SK-N-SH treated with all-trans-retinoic acid at 6 μM for 48 hours (cell line): Measurements from ENCODE around the gene TRMT11.

Experiments used
- ATAC-seq: fragments of 200-7000 bp; cut with Tn5 transposase; 3 replicates; pipeline ENCODE4 v1.9.1; 2020; ENCODE audit warnings: mild to moderate bottlenecking, moderate library complexity
- ARNTL ChIP-seq: fragments of 450-650 bp; formaldehyde crosslinking; IDR thresholded peaks from 2 replicates; pipeline ENCODE4 v1.5.0; 2020; ENCODE audit warnings: low read depth, mild to moderate bottlenecking, moderate library complexity, borderline replicate concordance
- BACH2 ChIP-seq: fragments of 250-450 bp; sonication (Bioruptor Pico); IDR thresholded peaks from 2 replicates; pipeline ENCODE4 v1.9.0; 2021; ENCODE audit warnings: mild to moderate bottlenecking, borderline replicate concordance
- CREB5 ChIP-seq: fragments of 250-450 bp; sonication (Bioruptor Pico); IDR thresholded peaks from 2 replicates; pipeline ENCODE4 v1.5.1; 2020; ENCODE audit warnings: low read depth, mild to moderate bottlenecking, moderate library complexity
- CSDC2 ChIP-seq: fragments of 250-450 bp; sonication (Bioruptor Pico); IDR thresholded peaks from 2 replicates; pipeline ENCODE4 v1.5.0; 2020; ENCODE audit warnings: mild to moderate bottlenecking, moderate library complexity
- CSRNP3 ChIP-seq: fragments of 250-450 bp; sonication (Bioruptor Pico); IDR thresholded peaks from 2 replicates; pipeline ENCODE4 v1.5.1; 2021; ENCODE audit warnings: mild to moderate bottlenecking, moderate library complexity
- ESRRG ChIP-seq: fragments of 250-450 bp; sonication (Bioruptor Pico); IDR thresholded peaks from 2 replicates; pipeline ENCODE4 v1.6.1; 2021; ENCODE audit warnings: mild to moderate bottlenecking
- GLIS3 ChIP-seq: fragments of 250-450 bp; sonication (Bioruptor Pico); IDR thresholded peaks from 2 replicates; pipeline ENCODE4 v1.5.0; 2020; ENCODE audit warnings: mild to moderate bottlenecking, moderate library complexity
- ISL1 ChIP-seq: fragments of 250-450 bp; sonication (Bioruptor Pico); IDR thresholded peaks from 2 replicates; pipeline ENCODE4 v2.1.2; 2022; ENCODE audit warnings: mild to moderate bottlenecking, moderate library complexity
- OSR1 ChIP-seq: fragments of 250-450 bp; sonication (Bioruptor Pico); IDR thresholded peaks from 2 replicates; pipeline ENCODE4 v1.8.0; 2022; ENCODE audit warnings: moderate library complexity, mild to moderate bottlenecking, inconsistent platforms
- POU6F1 ChIP-seq: fragments of 250-450 bp; sonication (Bioruptor Pico); IDR thresholded peaks from 2 replicates; pipeline ENCODE4 v1.8.0; 2021; ENCODE audit warnings: low read depth, mild to moderate bottlenecking, moderate library complexity, borderline replicate concordance
- PPARA ChIP-seq: fragments of 250-450 bp; sonication (Bioruptor Pico); IDR thresholded peaks from 2 replicates; pipeline ENCODE4 v1.5.0; 2020; ENCODE audit warnings: mild to moderate bottlenecking, borderline replicate concordance
- RARB ChIP-seq: fragments of 250-450 bp; sonication (Bioruptor Pico); IDR thresholded peaks from 2 replicates; pipeline ENCODE4 v1.8.0; 2021; ENCODE audit warnings: mild to moderate bottlenecking, moderate library complexity
- SNAI2 ChIP-seq: fragments of 250-450 bp; sonication (Bioruptor Pico); IDR thresholded peaks from 2 replicates; pipeline ENCODE4 v1.5.0; 2020; ENCODE audit warnings: mild to moderate bottlenecking, moderate library complexity
- TCF4 ChIP-seq: fragments of 250-450 bp; sonication (Bioruptor Pico); IDR thresholded peaks from 2 replicates; pipeline ENCODE4 v1.8.0; 2021; ENCODE audit warnings: mild to moderate bottlenecking, moderate library complexity, borderline replicate concordance
- TOX ChIP-seq: fragments of 250-450 bp; sonication (Bioruptor Pico); IDR thresholded peaks from 2 replicates; pipeline ENCODE4 v1.8.0; 2021; ENCODE audit warnings: mild to moderate bottlenecking, moderate library complexity, borderline replicate concordance
- TSHZ2 ChIP-seq: fragments of 250-450 bp; sonication (Bioruptor Pico); IDR thresholded peaks from 2 replicates; pipeline ENCODE4 v1.5.0; 2020; ENCODE audit warnings: mild to moderate bottlenecking, moderate library complexity
- ZC3H10 ChIP-seq: fragments of 250-450 bp; sonication (Bioruptor Pico); IDR thresholded peaks from 2 replicates; pipeline ENCODE4 v1.5.1; 2021; ENCODE audit warnings: mild to moderate bottlenecking, moderate library complexity
- ZFP3 ChIP-seq: fragments of 250-450 bp; sonication (Bioruptor Pico); IDR thresholded peaks from 2 replicates; pipeline ENCODE4 v1.5.0; 2020; ENCODE audit warnings: mild to moderate bottlenecking, moderate library complexity
- ZFP30 ChIP-seq: fragments of 450-650 bp; formaldehyde crosslinking; IDR thresholded peaks from 2 replicates; pipeline ENCODE4 v1.5.0; 2022; ENCODE audit warnings: mild to moderate bottlenecking, moderate library complexity
- ZNF565 ChIP-seq: fragments of 450-650 bp; formaldehyde crosslinking; conservative IDR thresholded peaks from 2 replicates; pipeline ENCODE4 v1.5.0; 2020; ENCODE audit warnings: low read depth, mild to moderate bottlenecking, moderate library complexity
- ZNF70 ChIP-seq: fragments of 450-650 bp; formaldehyde crosslinking; IDR thresholded peaks from 2 replicates; pipeline ENCODE4 v1.5.0; 2020; ENCODE audit warnings: mild to moderate bottlenecking, moderate library complexity
- ZNF8 ChIP-seq: fragments of 450-650 bp; formaldehyde crosslinking; IDR thresholded peaks from 2 replicates; pipeline ENCODE4 v1.5.0; 2020; ENCODE audit warnings: mild to moderate bottlenecking, moderate library complexity

Gene TRMT11

GRCh38 chr6:125984311-125984710 lies 2.0 kb upstream of the TRMT11 start:
- ATAC-seq, result peak; percentile 8
- no peak for TF ChIP-seq ISL1 (CRISPR knock-in tag)
- TF ChIP-seq ESRRG, result no peak
- TF ChIP-seq GLIS3, result no peak
- TF ChIP-seq OSR1, result no peak
- TF ChIP-seq SNAI2 (CRISPR knock-in tag), result no peak
- no peak for TF ChIP-seq ZNF70 (CRISPR knock-in tag)
- TF ChIP-seq TOX (CRISPR knock-in tag), result no peak
- TF ChIP-seq POU6F1, result no peak
- TF ChIP-seq ZC3H10 (CRISPR knock-in tag), result no peak
- no peak for TF ChIP-seq TSHZ2 (CRISPR knock-in tag)
- TF ChIP-seq CREB5 (CRISPR knock-in tag), result no peak
- no peak for TF ChIP-seq PPARA (CRISPR knock-in tag)
- no peak for TF ChIP-seq ZNF8 (CRISPR knock-in tag)

- TF ChIP-seq POU6F1 (no peak), ZFP3 (CRISPR knock-in tag) (no peak), TCF4 (CRISPR knock-in tag) (no peak), ESRRG (no peak), ARNTL (no peak), PPARA (CRISPR knock-in tag) (no peak), GLIS3 (no peak), CSDC2 (CRISPR knock-in tag) (no peak), ZNF70 (CRISPR knock-in tag) (no peak), ZNF565 (CRISPR knock-in tag) (no peak), TOX (CRISPR knock-in tag) (no peak), ISL1 (CRISPR knock-in tag) (no peak), ZC3H10 (CRISPR knock-in tag) (no peak), BACH2 (CRISPR knock-in tag) (no peak), TSHZ2 (CRISPR knock-in tag) (no peak), CSRNP3 (CRISPR knock-in tag) (no peak), ZFP30 (CRISPR knock-in tag) (no peak), SNAI2 (CRISPR knock-in tag) (no peak), RARB (CRISPR knock-in tag) (no peak)
- ATAC-seq, result no peak
These were observed 818 bp upstream of the TRMT11 start for GRCh38 chr6:125985522-125985921.
